ENCODE measurements around the gene SLC30A3.

SLC30A3 gene

GRCh38 chr2:27240406-27240805, 22.4 kb downstream of the SLC30A3 start:
- Histone ChIP-seq H3K9me3 (replicated peaks; ENCODE audit: low read length) (no peaks in the 10 kb centered on the region), H3K4me3 (ENCODE audit: low read length) (no peak overlapping the region), H3K4me1 (ENCODE audit: control insufficient read depth, insufficient read depth, low read length) (no peaks in the 10 kb centered on the region), H3K36me3 (ENCODE audit: insufficient read depth, low read length) (peaks cover 88% of the 10 kb centered on the region), H3K27me3 (ENCODE audit: control insufficient read depth, insufficient read depth, low read length) (no peaks in the 10 kb centered on the region), H3K4me2 (ENCODE audit: low read length) (no peak overlapping the region), H3K9ac (ENCODE audit: low read depth, low read length) (no peak overlapping the region)

- H3K9ac ChIP-seq (ENCODE audit: low read depth, low read length): no peak overlapping the region
- H3K36me3 ChIP-seq (ENCODE audit: insufficient read depth, low read length): peaks cover 94% of the 10 kb centered on the region
- H3K9me3 ChIP-seq (replicated peaks; ENCODE audit: low read length): no peaks in the 10 kb centered on the region
- H3K4me2 ChIP-seq (ENCODE audit: low read length): no peak overlapping the region
- no peak overlapping the region for H3K4me3 ChIP-seq (ENCODE audit: low read length)
- H3K4me1 ChIP-seq (ENCODE audit: control insufficient read depth, insufficient read depth, low read length): no peaks in the 10 kb centered on the region
- H3K27me3 ChIP-seq (ENCODE audit: control insufficient read depth, insufficient read depth, low read length): no peaks in the 10 kb centered on the region
Observed at GRCh38 chr2:27238976-27239375, 23.9 kb downstream of the SLC30A3 start.

- Histone ChIP-seq H3K4me3 (ENCODE audit: low read length) (no peak overlapping the region), H3K4me1 (ENCODE audit: control insufficient read depth, insufficient read depth, low read length) (no peaks in the 10 kb centered on the region), H3K9me3 (replicated peaks; ENCODE audit: low read length) (no peaks in the 10 kb centered on the region), H3K36me3 (ENCODE audit: insufficient read depth, low read length) (peaks cover 94% of the 10 kb centered on the region), H3K27me3 (ENCODE audit: control insufficient read depth, insufficient read depth, low read length) (no peaks in the 10 kb centered on the region), H3K4me2 (ENCODE audit: low read length) (no peak overlapping the region), H3K9ac (ENCODE audit: low read depth, low read length) (no peak overlapping the region)
Observed at GRCh38 chr2:27237341-27237945, 25.4 kb downstream of the SLC30A3 start.

DNA sequence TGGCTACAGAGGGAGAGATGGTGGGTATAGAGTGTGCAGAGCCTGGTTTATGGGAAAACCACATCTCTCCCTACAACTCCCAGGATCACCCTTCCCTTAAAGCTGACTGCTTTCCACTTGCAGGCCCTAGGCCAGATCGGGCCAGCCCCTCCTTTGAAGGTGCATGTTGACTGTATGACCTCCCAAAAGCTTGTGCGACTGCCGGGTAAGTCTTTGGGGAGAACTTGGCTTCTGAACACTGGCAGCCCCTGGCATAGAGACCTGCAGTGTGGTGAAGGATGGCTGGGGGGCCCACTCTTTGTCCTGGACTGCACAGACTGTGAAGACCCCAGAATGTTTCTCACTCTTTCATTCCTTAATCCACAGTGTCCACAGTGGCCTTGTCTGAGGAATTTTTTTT, 26.2 kb downstream of the SLC30A3 start:
- Histone ChIP-seq H3K4me2 (ENCODE audit: low read length) (no peak overlapping the region), H3K4me3 (ENCODE audit: low read length) (no peak overlapping the region), H3K9ac (ENCODE audit: low read depth, low read length) (no peak overlapping the region), H3K27me3 (ENCODE audit: control insufficient read depth, insufficient read depth, low read length) (no peaks in the 10 kb centered on the region), H3K4me1 (ENCODE audit: control insufficient read depth, insufficient read depth, low read length) (no peaks in the 10 kb centered on the region), H3K36me3 (ENCODE audit: insufficient read depth, low read length) (peaks cover 94% of the 10 kb centered on the region), H3K9me3 (replicated peaks; ENCODE audit: low read length) (no peaks in the 10 kb centered on the region)

- H3K9ac ChIP-seq (ENCODE audit: low read depth, low read length): no peak overlapping the region
- peaks cover 94% of the 10 kb centered on the region for H3K36me3 ChIP-seq (ENCODE audit: insufficient read depth, low read length)
Observed at GRCh38 chr2:27236136-27236535, 26.7 kb downstream of the SLC30A3 start.

DNA sequence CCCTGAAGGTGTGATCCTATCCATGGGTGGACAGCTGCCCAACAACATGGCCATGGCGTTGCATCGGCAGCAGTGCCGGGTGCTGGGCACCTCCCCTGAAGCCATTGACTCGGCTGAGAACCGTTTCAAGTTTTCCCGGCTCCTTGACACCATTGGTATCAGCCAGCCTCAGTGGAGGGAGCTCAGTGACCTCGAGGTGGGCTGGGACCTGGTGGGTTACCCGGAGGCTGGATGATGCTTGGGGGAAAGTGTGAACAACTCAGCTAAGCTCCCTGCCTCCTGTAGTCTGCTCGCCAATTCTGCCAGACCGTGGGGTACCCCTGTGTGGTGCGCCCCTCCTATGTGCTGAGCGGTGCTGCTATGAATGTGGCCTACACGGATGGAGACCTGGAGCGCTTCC, 29.5 kb downstream of the SLC30A3 start:
- Histone ChIP-seq H3K36me3 (ENCODE audit: insufficient read depth, low read length) (peaks cover 81% of the 10 kb centered on the region), H3K4me1 (ENCODE audit: control insufficient read depth, insufficient read depth, low read length) (no peaks in the 10 kb centered on the region), H3K27me3 (ENCODE audit: control insufficient read depth, insufficient read depth, low read length) (no peaks in the 10 kb centered on the region), H3K4me3 (ENCODE audit: low read length) (no peak overlapping the region), H3K9me3 (replicated peaks; ENCODE audit: low read length) (no peaks in the 10 kb centered on the region), H3K9ac (ENCODE audit: low read depth, low read length) (no peak overlapping the region), H3K4me2 (ENCODE audit: low read length) (no peak overlapping the region)

More at GRCh38 chr2:27236136-27236535, 26.7 kb downstream of the SLC30A3 start:
- Histone ChIP-seq H3K4me1 (ENCODE audit: control insufficient read depth, insufficient read depth, low read length) (no peaks in the 10 kb centered on the region), H3K9me3 (replicated peaks; ENCODE audit: low read length) (no peaks in the 10 kb centered on the region), H3K4me3 (ENCODE audit: low read length) (no peak overlapping the region), H3K27me3 (ENCODE audit: control insufficient read depth, insufficient read depth, low read length) (no peaks in the 10 kb centered on the region), H3K4me2 (ENCODE audit: low read length) (no peak overlapping the region)

GRCh38 chr2:27231921-27232320, 30.9 kb downstream of the SLC30A3 start:
- Histone ChIP-seq H3K36me3 (ENCODE audit: insufficient read depth, low read length) (peaks cover 82% of the 10 kb centered on the region), H3K9me3 (replicated peaks; ENCODE audit: low read length) (no peaks in the 10 kb centered on the region), H3K9ac (ENCODE audit: low read depth, low read length) (no peak overlapping the region), H3K4me1 (ENCODE audit: control insufficient read depth, insufficient read depth, low read length) (no peaks in the 10 kb centered on the region), H3K4me2 (ENCODE audit: low read length) (no peak overlapping the region), H3K27me3 (ENCODE audit: control insufficient read depth, insufficient read depth, low read length) (no peaks in the 10 kb centered on the region), H3K4me3 (ENCODE audit: low read length) (no peak overlapping the region)

DNA sequence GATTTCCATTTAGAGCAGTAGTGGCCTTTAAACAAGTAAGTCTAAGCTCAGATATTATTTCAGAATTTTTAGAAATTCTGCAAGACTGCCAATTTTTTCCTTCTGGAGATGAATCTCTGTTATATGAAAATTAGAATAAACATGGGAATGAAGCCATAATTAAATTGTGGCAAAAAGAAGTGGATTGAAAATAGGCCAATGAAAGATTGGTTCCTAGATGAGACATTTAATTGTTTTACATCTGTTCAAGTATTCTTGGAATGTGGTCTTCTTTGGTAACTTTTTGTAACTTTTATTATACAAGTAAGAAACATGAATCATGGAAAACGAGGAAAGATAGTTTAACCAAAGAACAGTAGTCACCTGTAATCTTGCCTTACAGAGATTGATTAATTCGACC, 35.3 kb downstream of the SLC30A3 start:
- Histone ChIP-seq H3K36me3 (ENCODE audit: insufficient read depth, low read length) (peaks cover 77% of the 10 kb centered on the region), H3K9ac (ENCODE audit: low read depth, low read length) (no peak overlapping the region), H3K9me3 (replicated peaks; ENCODE audit: low read length) (no peaks in the 10 kb centered on the region), H3K27me3 (ENCODE audit: control insufficient read depth, insufficient read depth, low read length) (no peaks in the 10 kb centered on the region), H3K4me2 (ENCODE audit: low read length) (no peak overlapping the region), H3K4me1 (ENCODE audit: control insufficient read depth, insufficient read depth, low read length) (no peaks in the 10 kb centered on the region), H3K4me3 (ENCODE audit: low read length) (no peak overlapping the region)

GRCh38 chr2:27225526-27225925, 37.3 kb downstream of the SLC30A3 start:
- Histone ChIP-seq H3K9ac (ENCODE audit: low read depth, low read length) (no peak overlapping the region), H3K27me3 (ENCODE audit: control insufficient read depth, insufficient read depth, low read length) (no peaks in the 10 kb centered on the region), H3K4me2 (ENCODE audit: low read length) (no peak overlapping the region), H3K4me3 (ENCODE audit: low read length) (no peak overlapping the region), H3K4me1 (ENCODE audit: control insufficient read depth, insufficient read depth, low read length) (no peaks in the 10 kb centered on the region), H3K9me3 (replicated peaks; ENCODE audit: low read length) (no peaks in the 10 kb centered on the region), H3K36me3 (ENCODE audit: insufficient read depth, low read length) (peaks cover 74% of the 10 kb centered on the region)

- Histone ChIP-seq H3K9ac (ENCODE audit: low read depth, low read length) (no peak overlapping the region), H3K4me3 (ENCODE audit: low read length) (no peak overlapping the region), H3K4me1 (ENCODE audit: control insufficient read depth, insufficient read depth, low read length) (peaks cover 3% of the 10 kb centered on the region), H3K27me3 (ENCODE audit: control insufficient read depth, insufficient read depth, low read length) (no peaks in the 10 kb centered on the region), H3K4me2 (ENCODE audit: low read length) (no peak overlapping the region), H3K9me3 (replicated peaks; ENCODE audit: low read length) (no peaks in the 10 kb centered on the region), H3K36me3 (ENCODE audit: insufficient read depth, low read length) (peaks cover 78% of the 10 kb centered on the region)
Observed at GRCh38 chr2:27223416-27223815, 39.4 kb downstream of the SLC30A3 start.

DNA sequence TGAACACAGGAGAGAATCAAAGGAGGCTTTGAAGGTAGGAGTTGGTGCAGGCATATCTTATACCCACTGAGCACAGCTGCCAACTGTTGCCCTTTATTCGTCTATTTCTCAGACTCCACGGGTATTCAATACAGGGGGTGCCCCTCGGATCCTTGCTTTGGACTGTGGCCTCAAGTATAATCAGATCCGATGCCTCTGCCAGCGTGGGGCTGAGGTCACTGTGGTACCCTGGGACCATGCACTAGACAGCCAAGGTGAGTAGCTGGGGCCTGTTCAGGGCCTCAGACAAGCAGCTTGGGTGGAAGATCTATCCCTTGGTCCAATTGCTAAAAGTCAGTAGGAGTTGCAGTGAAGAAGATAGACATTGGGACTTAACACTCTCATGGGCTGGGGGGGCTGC, 40.4 kb downstream of the SLC30A3 start:
- no peaks in the 10 kb centered on the region for H3K9me3 ChIP-seq (replicated peaks; ENCODE audit: low read length)
- H3K27me3 ChIP-seq (ENCODE audit: control insufficient read depth, insufficient read depth, low read length): no peaks in the 10 kb centered on the region
- peaks cover 9% of the 10 kb centered on the region for H3K4me1 ChIP-seq (ENCODE audit: control insufficient read depth, insufficient read depth, low read length)
- H3K9ac ChIP-seq (ENCODE audit: low read depth, low read length): no peak overlapping the region
- H3K4me3 ChIP-seq (ENCODE audit: low read length): no peak overlapping the region
- H3K36me3 ChIP-seq (ENCODE audit: insufficient read depth, low read length): peaks cover 73% of the 10 kb centered on the region
- H3K4me2 ChIP-seq (ENCODE audit: low read length): no peak overlapping the region

- no peaks in the 10 kb centered on the region for H3K27me3 ChIP-seq (ENCODE audit: control insufficient read depth, insufficient read depth, low read length)
- peaks cover 13% of the 10 kb centered on the region for H3K4me1 ChIP-seq (ENCODE audit: control insufficient read depth, insufficient read depth, low read length)
- H3K4me3 ChIP-seq (ENCODE audit: low read length): no peak overlapping the region
- no peak overlapping the region for H3K9ac ChIP-seq (ENCODE audit: low read depth, low read length)
- no peak overlapping the region for H3K4me2 ChIP-seq (ENCODE audit: low read length)
- H3K36me3 ChIP-seq (ENCODE audit: insufficient read depth, low read length): peaks cover 61% of the 10 kb centered on the region
- no peaks in the 10 kb centered on the region for H3K9me3 ChIP-seq (replicated peaks; ENCODE audit: low read length)
Observed at GRCh38 chr2:27221166-27221565, 41.7 kb downstream of the SLC30A3 start.
